ENCODE results near the gene EIF3D. TPM values are rescaled to one million over a fixed set of nuclear protein-coding genes. Genes with fewer than 3 reads are reported as not detected.

EIF3D gene
- total RNA-seq, 3 donors from 2014 or later (not counting 1 experiment from before 2014, with no cell fraction given) = 205 to 251 (median 215) TPM

DNA sequence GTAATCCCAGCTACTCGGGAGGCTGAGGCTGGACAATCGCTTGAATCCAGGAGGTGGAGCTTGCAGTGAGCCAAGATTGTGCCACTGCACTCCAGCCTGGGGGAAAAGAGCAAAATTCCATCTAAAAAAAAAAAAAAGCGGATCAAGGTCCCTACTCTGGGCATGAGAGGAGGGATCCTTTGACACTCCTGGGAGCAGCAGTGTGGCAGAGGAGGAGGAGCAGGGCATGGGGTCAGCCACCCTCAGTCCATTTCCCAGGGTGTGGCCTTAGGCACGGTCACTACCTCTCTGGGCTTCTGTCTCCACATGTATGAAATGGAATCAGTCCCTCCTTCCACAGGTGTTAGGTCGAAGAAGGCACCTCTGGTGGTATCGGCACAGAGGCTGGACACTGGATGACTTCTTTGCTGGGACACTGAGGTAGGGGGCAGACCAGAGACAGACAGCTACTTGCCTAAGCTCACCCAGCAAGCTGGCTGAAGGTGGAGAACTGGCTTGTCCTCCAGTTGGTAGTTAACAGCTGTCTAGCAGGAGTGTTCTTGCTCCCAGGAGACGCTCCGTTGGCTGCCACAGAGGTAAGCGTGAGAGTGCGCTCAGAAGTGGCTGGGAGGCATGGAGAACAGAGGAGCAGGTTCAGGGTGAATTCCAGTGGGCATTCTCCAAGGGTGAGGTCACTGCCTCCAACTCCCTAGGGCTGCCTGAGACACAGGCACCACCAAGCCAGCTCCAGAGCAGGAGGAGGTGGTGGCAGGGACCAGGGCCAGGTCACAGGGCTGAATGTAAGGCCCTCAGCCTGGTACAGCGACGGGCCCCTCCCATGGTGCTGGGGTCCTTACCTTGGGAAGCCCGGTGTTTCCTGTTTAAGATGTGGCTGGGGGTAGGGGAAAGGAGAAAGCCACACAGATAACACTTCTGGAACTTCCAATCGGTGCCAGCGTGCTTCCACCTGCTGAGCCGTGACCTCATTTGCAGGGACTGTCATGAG lies 67.0 kb downstream of the EIF3D start:
- no peaks in the 10 kb centered on the region for H3K27me3 Mint-ChIP-seq (ENCODE audit: low read depth in 2 of 2)
- 77% methylated on average over 16 of the region's 16 CpGs for WGBS (ENCODE audit: insufficient coverage)
- DNase-seq (no peak), ATAC-seq (no peak)
- H3K4me1 ChIP-seq (ENCODE audit: control insufficient read depth, insufficient read depth, low read length) = peaks cover 8% of the 10 kb centered on the region
- no peaks in the 10 kb centered on the region for H3K36me3 Mint-ChIP-seq
- H3K4me3 Mint-ChIP-seq = no peak overlapping the region
- H3K4me1 Mint-ChIP-seq = peaks cover 4 to 5% of the 10 kb centered on the region in 2 donors
- no peaks in the 10 kb centered on the region for H3K9me3 ChIP-seq (ENCODE audit: control insufficient read depth, insufficient read depth, low read length)
- H3K36me3 ChIP-seq (ENCODE audit: control insufficient read depth, insufficient read depth, low read length) = peaks cover 3% of the 10 kb centered on the region
- no peak overlapping the region for H3K27ac ChIP-seq (ENCODE audit: low read length)
- H3K27ac Mint-ChIP-seq = no peak overlapping the region
- no peak overlapping the region for H3K4me3 ChIP-seq (ENCODE audit: low read length)
- TF ChIP-seq, protein P1, sequence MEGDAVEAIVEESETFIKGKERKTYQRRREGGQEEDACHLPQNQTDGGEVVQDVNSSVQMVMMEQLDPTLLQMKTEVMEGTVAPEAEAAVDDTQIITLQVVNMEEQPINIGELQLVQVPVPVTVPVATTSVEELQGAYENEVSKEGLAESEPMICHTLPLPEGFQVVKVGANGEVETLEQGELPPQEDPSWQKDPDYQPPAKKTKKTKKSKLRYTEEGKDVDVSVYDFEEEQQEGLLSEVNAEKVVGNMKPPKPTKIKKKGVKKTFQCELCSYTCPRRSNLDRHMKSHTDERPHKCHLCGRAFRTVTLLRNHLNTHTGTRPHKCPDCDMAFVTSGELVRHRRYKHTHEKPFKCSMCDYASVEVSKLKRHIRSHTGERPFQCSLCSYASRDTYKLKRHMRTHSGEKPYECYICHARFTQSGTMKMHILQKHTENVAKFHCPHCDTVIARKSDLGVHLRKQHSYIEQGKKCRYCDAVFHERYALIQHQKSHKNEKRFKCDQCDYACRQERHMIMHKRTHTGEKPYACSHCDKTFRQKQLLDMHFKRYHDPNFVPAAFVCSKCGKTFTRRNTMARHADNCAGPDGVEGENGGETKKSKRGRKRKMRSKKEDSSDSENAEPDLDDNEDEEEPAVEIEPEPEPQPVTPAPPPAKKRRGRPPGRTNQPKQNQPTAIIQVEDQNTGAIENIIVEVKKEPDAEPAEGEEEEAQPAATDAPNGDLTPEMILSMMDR (IDR thresholded peaks at IDR 0.05) = no peak
- no peaks in the 10 kb centered on the region for H3K27me3 ChIP-seq (ENCODE audit: control insufficient read depth, insufficient read depth, low read length)
- no peaks in the 10 kb centered on the region for H3K9me3 Mint-ChIP-seq
- intact Hi-C loops (cut with micrococcal nuclease) = no loop called here

Other genes starting within 250 kb of the EIF3D start
- gene MYH9, start 141.2 kb downstream of the EIF3D start, total RNA-seq = 1,000 to 10,000 TPM in 1 of 3 donors, 100 to 1,000 TPM in 2; 803 to 1,038 (median 808) TPM
- 10 to 100 TPM; 35.5 to 45.4 (median 41.5) TPM for gene TXN2, start 47.5 kb downstream of the EIF3D start, total RNA-seq
- 1 to 10 TPM; 1.7 to 2.0 (median 1.9) TPM for gene FOXRED2, start 22.1 kb downstream of the EIF3D start, total RNA-seq
- gene CACNG2, start 174.6 kb upstream of the EIF3D start, total RNA-seq = not detected
- gene IFT27, start 247.0 kb upstream of the EIF3D start, total RNA-seq = 10 to 100 TPM; 16.5 to 30.1 (median 27.1) TPM